CD4-positive, alpha-beta T cell treated with Interleukin-6 for 4 hours (primary cell): ENCODE results near the gene TMEM51.

Experiments used
- DNase-seq: peaks from one replicate; pipeline ENCODE4 v3.0.0-alpha.2; 2020; ENCODE audit warnings: mixed read lengths

Gene TMEM51

DNA sequence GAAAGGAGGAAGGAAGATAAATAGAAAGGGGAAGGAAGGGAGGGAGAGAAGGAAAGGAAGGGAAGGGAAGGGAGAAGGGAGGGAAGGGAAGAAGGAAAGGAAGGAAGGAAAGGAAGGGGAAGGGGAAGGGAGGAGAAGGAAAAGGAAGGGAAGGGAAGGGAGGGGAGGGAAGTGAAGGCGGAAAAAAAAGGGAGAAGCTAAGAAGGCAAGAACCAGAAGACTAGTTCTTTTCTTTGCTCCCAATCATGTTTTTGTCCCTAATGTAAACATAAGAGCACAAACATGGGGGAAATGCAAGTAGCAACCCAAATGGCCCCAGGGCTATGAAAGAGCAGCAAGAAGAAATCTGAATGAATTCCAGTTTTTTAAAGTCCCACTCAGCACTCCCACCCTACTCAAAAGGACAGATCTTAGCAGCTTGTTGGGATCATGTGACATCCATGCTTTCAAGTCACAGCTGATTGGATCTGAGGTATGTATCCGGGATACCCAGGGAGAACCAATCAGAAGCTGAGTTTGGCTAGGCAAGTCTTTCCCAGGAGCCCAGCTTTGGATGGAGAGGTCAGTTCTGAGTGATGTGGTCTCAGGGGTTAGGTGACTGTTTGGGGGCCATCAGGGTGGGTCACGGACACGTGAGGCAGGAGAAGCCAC is 69.2 kb downstream of the TMEM51 start:
- DNase-seq, result no peak

DNA sequence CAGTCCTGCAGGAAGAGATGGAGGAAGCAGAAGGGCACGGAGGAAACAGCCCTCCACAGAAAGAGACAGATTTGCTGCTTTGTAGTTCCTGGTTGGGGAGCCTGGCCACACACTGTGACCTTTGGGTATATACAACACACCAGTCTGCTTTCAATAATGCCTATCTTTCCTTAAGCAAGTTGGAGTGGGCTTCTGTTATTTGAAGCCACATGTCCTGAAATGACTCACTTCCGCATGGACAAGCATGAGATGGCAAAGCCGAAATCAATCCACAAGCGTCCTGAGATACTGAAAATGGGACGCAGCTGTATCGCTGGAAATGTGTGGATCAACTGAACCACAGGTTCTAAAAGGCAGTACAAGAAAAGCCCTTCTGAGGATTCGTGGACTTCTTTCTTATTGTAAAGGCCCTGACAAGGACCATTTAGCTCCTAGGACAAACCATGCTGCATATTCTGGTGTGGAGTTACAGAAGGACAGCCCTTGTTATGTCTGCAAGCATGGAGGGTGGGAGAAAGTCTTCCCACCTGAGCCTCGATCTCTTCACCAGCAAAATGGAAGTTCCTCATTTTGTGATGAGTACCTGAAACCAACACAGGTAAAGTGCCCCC is 70.8 kb downstream of the TMEM51 start:
- no peak for DNase-seq

DNA sequence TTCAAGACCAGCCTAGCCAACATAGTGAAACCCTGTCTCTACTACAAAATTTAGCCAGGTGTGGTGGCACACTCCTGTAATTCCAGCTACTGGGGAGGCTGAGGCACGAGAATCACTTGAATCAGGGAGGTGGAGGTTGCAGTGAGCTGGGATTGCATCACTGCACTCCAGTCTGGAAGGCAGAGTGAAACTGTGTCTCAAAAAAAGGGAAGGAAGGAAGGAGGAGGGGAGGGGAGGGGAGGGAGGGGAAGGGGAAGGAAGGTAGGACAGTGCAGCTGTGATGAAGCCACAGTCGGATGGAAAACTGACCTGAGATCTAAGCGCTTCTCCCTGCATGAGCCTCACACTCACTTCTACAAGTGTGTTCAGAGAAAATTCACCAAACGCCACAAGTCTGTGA is 71.4 kb downstream of the TMEM51 start:
- DNase-seq, result no peak

DNA sequence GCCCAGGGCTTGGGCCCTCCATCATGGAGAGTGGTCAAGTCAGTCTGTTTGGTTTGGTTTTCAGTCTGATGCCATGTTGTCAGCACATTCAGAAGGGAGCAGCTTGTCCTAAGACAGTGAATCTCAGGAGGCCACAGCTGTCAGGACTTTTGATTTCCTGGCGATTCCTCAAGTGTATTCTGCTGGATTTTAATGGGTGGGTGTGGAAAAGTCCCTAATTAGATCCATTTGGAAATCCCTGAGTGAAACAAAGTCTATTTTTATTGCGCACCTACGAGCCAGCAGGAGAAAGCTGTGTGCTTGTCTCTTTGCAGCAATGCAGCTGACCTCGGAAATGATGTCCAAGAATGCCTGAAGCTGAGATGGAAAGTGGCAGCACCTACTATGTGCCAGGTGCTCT is 71.9 kb downstream of the TMEM51 start:
- no peak for DNase-seq

DNA sequence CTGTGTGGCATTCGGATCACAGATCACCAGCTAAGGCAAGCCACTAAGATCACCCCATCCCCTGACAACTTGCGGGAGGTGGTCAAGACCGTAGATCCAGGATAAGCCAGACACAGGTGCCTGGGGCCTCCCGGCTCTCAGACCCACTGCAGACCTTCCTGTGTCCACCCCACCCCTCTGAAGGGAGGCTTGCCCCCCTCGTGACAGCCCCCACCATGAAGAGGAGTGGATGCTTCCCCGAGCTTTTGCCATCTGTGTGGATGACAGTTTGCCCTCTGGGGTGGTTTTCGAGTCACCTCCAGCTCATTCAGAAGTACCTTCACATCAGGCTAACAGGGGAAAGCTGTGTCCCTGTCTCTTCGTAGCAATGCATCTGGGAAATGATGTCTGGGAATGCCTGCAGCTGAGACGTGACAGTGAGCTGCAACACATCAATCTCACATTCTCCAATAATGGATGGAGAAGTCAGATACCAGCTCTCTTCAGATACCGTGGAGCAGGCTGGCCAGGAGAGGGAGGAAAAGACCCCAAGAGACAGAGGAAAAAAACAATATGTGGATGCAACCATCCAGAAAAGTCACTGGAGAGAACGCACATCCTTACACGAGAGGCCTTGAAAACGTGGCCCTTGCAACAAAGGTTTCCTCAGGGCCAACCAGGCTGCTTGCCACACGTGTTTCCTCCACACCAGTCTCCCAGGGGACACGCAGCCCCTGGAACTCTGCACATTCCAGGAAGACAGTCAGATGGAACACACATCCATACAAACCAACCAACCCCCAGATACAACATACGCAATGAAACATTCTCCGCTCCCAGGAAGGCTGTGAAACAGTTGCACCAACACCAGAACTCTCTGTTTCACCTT is 73.1 kb downstream of the TMEM51 start:
- no peak for DNase-seq

DNA sequence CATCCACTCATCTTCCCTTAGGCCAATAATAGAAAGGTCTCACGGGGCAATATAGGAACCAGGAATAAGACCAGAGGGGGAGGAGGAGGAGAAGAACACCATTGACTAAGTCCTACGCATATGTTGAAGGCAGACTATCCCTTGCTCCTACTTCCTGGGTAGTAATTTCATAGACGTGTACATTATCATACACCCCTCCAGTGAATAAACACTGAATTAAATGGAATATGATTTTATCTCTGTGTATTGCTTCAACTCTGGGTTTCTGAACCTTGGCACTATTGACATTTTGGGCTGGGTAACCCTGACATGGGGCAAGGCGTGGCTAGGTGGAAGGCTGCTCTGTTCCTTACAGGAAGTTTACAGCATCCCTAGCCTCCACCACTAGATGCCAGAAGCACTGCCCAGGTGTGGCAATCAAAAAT is 76.2 kb downstream of the TMEM51 start:
- DNase-seq, result no peak

DNA sequence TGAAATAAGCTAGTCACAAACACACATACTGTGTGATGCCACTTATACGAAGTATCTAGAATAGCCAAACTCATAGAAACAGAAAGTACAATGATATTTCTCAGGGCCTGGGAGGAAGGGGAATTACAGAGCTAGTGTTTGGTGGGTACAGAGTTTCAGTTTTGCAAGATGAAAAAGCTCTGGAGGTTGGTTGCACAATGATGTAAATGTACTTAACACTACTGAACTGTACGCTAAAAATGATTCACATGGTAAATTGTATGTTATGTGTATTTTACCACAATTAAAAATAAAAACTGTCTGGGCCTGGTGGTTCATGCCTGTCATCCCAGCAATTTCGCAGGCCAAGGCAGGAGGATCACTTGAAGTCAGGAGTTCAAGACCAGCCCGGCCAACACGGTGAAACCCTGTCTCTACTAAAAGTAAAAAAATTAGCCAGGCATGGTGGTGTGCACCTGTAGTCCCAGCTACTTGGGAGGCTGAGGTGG is 78.2 kb downstream of the TMEM51 start:
- DNase-seq, result no peak

DNA sequence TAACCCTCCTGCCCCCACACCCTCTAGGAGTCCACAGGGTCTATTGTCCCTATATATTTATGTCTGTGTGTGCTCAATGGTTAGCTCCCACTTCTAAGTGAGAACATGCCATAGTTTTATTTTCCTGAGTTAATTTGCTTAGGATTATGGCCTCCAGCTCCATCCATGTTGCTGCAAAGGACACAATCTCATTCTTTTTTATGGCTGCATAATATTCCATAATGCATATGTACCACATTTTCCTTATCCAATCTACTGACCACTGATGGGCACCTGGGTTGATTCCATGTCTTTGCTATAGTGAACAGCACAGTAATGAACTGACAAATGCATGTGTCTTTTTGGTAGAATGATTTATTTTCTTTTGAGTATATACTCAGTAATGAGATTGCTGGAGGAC is 80.1 kb downstream of the TMEM51 start:
- no peak for DNase-seq

DNA sequence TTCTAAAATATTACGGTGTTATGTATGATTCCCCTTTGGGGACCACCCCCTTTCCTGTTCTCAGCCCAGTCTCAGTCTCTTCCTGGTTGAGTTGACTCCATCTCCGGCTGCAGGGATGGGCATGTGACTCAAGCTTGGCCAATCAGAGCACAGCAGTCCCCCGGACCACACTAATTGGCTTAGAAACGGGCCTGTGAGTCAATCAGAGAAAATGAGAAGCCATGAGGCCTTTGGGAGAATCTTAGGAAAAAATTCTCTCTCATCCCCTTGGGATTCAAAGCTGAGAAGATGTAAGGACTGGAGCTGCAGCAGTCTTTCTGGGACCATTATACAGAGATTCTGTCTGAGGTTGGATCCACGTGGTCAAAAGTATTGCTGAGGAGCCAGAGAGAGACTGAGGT is 82.8 kb downstream of the TMEM51 start:
- DNase-seq, result no peak

DNA sequence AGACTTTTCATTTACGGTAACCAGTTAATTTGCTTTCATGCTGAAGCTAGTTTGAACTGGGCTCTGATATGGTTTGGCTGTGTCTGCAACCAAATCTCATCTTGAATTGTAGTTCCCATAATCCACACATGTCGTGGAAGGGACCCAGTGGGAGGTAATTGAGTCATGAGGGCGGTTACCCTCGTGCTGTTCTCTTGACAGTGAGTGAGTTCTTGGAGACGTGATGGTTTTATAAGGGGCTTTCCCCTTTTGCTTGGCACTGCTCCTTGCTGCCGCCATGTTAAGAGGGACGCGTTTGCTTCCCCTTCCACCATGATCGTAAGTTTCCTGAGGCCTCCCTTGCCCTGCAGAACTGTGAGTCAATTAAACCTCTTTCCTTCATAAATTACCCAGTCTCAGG is 83.2 kb downstream of the TMEM51 start:
- DNase-seq, result no peak

DNA sequence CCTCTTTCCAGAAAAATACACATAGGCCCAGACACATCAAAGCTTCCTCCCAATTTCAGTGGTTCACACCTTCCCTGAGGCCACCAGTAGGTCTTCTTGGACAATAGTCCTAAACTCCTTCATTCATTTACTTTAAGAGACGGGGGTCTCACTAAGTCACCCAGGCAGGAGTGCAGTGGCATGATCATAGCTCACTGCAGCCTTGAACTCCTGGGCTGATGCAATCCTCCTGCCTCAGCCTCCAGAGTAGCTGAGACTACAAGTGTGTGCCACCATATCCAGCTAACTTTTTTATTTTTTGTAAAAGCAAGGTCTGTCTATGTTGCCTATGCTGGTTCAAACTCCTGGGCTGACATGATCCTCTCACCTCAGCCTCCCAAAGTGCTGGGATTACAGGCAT is 85.2 kb downstream of the TMEM51 start:
- no peak for DNase-seq

DNA sequence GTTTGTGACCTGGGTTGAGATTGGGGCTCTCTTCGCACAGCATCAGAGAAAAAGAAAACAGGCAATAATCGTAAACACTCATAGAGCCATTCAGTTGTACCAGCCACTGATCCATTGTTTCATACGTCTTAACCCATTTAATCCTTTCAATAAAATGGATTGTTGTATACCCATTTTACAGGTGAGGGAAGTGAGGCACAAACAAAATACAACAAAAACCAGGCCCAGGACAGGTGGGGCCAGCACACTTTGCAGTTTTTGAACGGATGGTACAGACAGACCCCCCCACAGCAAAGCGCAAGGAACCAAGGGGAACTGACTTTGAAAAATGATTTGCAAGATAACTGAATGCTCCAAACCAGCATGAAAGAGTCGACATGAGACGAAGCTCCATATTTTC is 89.2 kb downstream of the TMEM51 start:
- DNase-seq, result no peak

DNA sequence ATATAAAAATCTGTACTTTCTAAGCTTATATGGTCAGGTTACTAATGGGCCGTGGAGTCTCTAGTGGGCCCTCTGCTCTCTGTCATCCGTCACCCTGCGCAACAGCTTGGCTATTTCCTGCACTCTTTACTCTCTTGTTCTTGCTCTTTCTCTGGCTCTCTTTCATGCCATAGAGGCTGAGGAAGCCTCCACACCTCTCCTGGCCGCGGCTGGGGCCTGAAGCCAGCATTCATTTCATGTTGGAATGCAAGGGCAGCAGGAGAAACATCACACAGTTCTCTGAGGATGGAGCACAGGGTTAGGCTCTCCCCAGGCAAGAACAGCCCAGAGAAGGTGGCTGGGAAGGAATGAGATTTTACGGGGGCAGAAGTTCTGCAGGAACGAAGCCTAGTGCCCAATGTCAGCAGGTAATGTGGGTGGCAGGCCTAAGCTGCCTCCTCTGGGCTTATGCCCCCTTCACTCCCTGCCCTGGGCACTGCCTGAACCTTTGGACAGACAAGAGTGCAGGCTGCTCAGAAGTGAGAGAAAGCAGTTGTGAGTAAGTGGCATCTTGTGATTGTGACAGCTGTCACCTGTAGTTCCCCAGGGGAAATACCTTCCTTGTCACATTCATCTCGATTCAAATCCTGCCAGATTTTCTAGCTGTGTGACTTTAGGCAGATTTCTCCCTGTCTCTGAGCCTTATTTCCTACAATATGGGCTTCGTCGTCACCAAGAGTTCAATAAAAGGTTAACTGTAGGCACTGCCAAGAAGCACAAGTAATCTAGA is 89.9 kb downstream of the TMEM51 start:
- DNase-seq, result no peak

DNA sequence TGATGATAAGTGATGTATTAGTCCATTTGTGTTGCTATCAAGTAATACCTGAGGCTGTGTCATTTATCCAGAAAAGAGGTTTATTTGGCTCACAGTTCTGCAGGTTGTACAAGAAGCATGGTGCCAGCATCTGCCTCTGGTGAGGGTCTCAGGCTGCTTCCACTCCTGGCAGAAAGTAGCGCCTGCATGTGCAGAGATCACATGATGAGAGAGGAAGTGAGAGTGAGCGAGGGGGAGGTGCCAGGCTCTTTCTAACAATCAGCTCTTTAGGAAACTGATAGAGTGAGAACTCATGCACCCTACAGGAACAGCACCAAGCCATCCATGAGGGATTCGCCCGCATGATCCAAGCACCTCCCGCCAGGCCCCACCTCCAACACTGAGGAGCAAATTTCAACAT is 91.3 kb downstream of the TMEM51 start:
- DNase-seq, result no peak

DNA sequence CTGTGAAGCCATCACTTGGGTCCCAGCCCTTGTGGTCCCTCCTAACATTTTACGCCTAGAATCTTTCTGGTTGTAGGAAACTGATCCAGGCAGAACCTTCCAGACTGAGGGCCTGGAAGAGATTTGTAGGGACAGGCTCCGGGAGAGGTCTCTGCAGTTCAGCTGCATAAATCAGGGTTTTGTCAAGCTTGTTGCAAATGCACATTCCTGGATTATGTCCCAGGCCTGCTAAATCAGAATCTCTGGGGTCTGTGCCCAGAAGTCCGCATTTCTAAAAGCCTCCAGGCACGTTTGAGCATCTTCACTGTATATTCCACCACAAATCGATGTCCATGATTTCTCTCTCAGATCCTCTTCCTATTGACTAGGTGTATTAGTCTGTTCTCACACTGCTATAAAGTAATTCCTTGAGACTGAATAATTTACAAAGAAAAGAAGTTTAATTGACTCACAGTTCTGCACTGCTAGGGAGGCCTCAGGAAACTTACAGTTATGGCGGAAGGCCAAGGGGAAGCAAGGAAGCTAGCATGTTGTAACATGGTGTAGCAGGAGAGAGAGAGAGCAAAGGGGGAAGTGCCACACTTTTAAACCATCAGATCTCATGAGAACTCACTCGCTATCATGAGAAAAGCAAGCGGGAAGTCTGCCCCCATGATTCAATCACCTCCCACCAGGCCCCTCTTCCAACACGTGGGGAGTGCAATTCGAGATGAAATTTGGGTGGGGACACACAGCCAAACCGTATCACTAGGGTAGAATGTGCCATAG is 92.2 kb downstream of the TMEM51 start:
- no peak for DNase-seq

DNA sequence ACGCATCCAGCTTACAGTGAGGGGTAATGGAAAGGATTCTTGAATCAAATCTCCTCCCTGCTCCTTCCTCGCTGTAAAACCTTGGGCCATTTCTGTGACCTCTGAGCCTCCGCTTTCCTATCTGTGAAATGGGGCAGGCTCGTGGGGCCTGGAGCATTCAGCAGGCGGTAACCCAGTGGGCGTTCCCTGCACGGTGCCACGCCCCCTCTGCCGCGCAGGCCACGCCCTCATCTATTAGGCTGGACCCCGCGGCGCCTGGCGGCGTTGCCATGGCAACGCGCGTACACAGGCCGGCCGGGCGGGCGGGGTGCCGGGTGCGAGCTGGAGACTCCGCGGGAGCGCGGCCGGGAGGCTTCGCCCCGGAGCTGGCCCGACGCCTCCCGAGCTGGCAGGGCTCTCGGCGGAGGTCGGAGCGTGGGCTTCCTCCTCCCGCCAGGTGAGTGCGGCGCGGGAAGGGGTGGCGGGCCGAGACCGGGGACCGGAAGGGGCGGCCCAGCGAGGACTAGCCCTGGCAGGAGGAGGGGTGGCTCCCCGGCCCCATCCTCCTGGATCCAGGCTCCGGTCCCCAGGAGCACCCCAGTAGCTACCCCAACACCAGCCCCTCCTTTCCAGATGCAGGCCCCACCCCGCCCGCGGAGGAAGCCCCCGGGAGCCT is 93.5 kb downstream of the TMEM51 start, which contains the start of gene FHAD1:
TSS of gene FHAD1 (plus strand) at position 264 of the 655 bp plus-strand sequence. CDS start 4,562 bp downstream, outside the sequence.
- DNase-seq, result peak; percentile 16

DNA sequence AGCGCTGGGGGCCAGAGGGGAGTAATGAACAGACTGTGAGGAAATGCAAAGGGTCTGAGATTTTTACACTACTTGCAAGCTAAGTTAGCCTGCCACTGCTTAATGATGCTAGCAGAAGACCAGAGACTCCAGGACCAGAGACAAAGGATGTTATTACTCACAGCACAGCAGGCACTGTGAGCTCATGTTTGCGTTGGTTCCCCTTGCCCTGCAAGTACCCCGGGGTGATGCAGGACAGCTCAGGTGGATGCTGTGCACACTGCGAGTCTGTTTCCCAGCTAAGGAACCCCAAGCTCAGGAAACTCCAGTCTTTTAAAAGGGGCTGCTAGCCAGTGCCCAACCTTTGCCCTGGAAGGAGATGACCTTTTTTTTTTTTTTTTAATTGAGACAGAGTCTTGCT is 94.7 kb downstream of the TMEM51 start:
- no peak for DNase-seq

DNA sequence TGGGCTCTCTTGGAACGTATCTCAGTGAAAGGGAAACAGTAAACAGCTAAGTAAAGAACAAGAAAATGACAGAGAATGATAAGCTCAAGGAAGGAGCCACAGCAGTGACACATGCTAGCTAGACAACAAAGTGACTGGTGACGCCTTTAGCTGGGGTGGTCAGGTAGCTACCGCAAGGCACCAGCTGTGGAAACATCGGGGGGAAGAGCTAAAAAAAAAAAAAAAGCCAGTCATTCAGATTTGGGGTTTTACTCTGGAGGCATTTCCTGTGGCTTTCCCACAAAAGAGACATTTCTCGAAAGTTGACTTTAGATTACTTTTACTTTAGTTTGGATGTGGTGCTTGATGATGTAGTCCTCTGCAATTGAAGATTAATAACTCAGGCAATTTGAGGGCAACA is 95.5 kb downstream of the TMEM51 start:
- DNase-seq, result peak; percentile 39

DNA sequence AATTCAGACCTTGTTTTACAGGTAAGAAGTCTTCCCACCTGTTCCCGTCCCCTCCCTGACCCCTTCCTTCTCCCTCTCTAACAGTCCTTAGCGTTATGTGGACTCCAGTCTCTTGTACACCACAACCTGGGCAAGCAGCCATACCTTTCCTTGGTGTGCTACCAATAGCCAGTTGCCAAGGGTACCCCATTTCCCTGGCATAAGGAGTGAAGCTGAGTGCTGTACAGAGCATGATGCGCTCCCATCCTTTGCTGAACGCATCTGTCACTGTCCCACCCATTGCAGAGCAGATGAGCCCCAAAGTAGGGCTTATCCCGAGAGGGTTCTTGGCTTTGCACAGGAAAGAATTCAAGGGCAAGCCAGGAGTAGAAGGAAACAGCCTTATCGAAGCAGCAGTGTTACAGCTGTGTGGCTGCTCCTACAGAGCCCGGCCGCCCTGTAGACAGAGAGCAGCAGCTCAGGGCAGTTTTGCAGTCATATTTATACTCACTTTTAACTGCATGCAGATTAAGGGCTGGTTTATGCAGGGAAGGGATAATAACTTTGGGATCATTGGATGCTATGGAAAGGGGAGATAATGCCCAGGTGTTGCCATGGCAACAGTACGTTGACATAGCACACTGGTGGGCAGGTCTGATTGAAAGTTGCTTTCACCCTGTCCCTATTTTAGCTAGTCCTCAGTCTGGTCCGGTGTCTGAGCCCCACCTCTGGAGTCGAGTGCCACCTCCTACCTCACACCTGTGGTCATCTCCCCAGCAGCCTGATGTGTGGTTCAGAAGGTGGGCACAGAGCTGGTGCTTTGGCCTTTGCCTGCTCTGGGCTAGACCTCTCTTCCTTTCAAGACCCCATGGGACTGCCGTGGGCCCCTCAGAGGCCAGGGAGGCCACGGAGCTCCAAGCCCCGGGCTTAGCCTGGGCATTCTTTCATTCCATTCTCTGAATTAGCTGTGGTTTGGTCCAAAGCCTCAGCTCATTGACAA is 98.6 kb downstream of the TMEM51 start:
- DNase-seq, result no peak

DNA sequence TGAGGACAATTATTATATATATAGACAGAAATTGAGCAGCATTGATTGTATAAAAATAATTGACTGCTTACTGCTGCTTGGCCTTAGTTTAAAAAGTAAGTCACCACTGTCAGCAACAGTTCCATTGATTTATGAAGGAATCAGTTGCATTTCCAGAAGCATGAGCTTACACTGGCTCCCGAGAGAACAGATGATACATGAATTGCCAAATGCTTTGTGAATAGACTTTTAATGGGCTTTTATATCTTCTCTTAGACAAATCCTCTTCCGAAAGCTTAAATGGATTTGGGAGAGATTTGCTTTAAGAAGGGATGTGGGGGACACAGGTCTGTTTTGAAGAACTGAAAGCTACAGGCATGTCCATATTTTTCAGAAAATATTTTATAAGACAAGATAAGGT is 101.0 kb downstream of the TMEM51 start:
- DNase-seq, result no peak
